HEK293 (cell line): Measurements from ENCODE around the gene ASMTL.

Source experiments
- CTCF ChIA-PET: fragments of 350-600 bp; formaldehyde crosslinking; extraction: SDS; loops from one replicate; lab custom pipeline; 2021; ENCODE audit warnings: antibody characterized with exemption; lab: Yijun Ruan, JAX
- POLR2A ChIA-PET: fragments of 300-600 bp; formaldehyde crosslinking; extraction: SDS; loops from one replicate; lab custom pipeline; 2020; ENCODE audit warnings: antibody characterized with exemption, inconsistent platforms; lab: Yijun Ruan, JAX
- H3K27ac ChIP-seq: fragments of 200-500 bp; sonication (Bioruptor generic); 2 replicates; pipeline ENCODE4 v1.5.1; 2014; ENCODE audit warnings: low read depth, low read length, control low read depth, inconsistent platforms; ENCODE audit errors: extremely low read depth
- H3K36me3 ChIP-seq, 2 experiments: fragments of 200-500 bp in 1 of 2; sonication (Bioruptor generic) in 1 of 2; 1 replicate in 1 of 2; 2 replicates in 1 of 2; pipeline ENCODE4 v1.5.1; 2014 to 2017; ENCODE audit warnings: inconsistent platforms in 2 of 2, low read length in 2 of 2; ENCODE audit not compliant: control insufficient read depth in 2 of 2, insufficient read depth in 1 of 2
- H3K4me1 ChIP-seq: fragments of 200-500 bp; sonication (Bioruptor generic); 2 replicates; pipeline ENCODE4 v1.5.1; 2014; ENCODE audit warnings: mild to moderate bottlenecking, low read length, inconsistent platforms; ENCODE audit not compliant: control insufficient read depth, insufficient read depth
- H3K4me3 ChIP-seq: 2 replicates; pipeline ENCODE4 v1.5.1; 2011; ENCODE audit warnings: low read depth, mild to moderate bottlenecking, control low read depth, low read length, moderate library complexity
- H3K9me3 ChIP-seq: fragments of 200-500 bp; sonication (Bioruptor generic); 2 replicates; pipeline ENCODE4 v1.5.1; 2014; ENCODE audit warnings: low read depth, low read length, inconsistent platforms; ENCODE audit not compliant: control insufficient read depth, insufficient read depth
- GLIS2 ChIP-seq: fragments of 450-650 bp; formaldehyde crosslinking; IDR thresholded peaks from 2 replicates; pipeline ENCODE4 v1.5.1; 2016; ENCODE audit warnings: missing biosample characterization, missing genetic modification characterization
- SCRT2 ChIP-seq: fragments of 450-650 bp; formaldehyde crosslinking; IDR thresholded peaks from 2 replicates; pipeline ENCODE4 v1.5.1; 2016; ENCODE audit warnings: missing biosample characterization, missing genetic modification characterization
- WT1 ChIP-seq: fragments of 450-650 bp; formaldehyde crosslinking; IDR thresholded peaks from 2 replicates; pipeline ENCODE4 v1.5.1; 2016; ENCODE audit warnings: missing biosample characterization, missing genetic modification characterization
- ZBTB17 ChIP-seq: fragments of 450-650 bp; formaldehyde crosslinking; IDR thresholded peaks from 2 replicates; pipeline ENCODE4 v1.5.1; 2016; ENCODE audit warnings: missing biosample characterization, missing genetic modification characterization
- ZBTB48 ChIP-seq: fragments of 450-650 bp; formaldehyde crosslinking; IDR thresholded peaks from 2 replicates; pipeline ENCODE4 v1.5.1; 2016; ENCODE audit warnings: missing biosample characterization, missing genetic modification characterization
- ZBTB8A ChIP-seq: fragments of 450-650 bp; formaldehyde crosslinking; IDR thresholded peaks from 2 replicates; pipeline ENCODE4 v1.5.1; 2016; ENCODE audit warnings: missing biosample characterization, missing genetic modification characterization
- ZEB2 ChIP-seq: fragments of 450-650 bp; formaldehyde crosslinking; IDR thresholded peaks from 2 replicates; pipeline ENCODE4 v1.5.1; 2016; ENCODE audit warnings: missing biosample characterization, missing genetic modification characterization
- ZIC2 ChIP-seq: fragments of 450-650 bp; formaldehyde crosslinking; IDR thresholded peaks from 2 replicates; pipeline ENCODE4 v1.5.1; 2016; ENCODE audit warnings: missing biosample characterization, missing genetic modification characterization
- ZNF132 ChIP-seq: fragments of 450-650 bp; formaldehyde crosslinking; IDR thresholded peaks from 2 replicates; pipeline ENCODE4 v1.5.1; 2017; ENCODE audit warnings: missing biosample characterization, missing genetic modification characterization, borderline replicate concordance
- ZNF133 ChIP-seq: fragments of 450-650 bp; formaldehyde crosslinking; IDR thresholded peaks from 2 replicates; pipeline ENCODE4 v1.5.1; 2016; ENCODE audit warnings: missing biosample characterization, missing genetic modification characterization
- ZNF16 ChIP-seq: fragments of 450-650 bp; formaldehyde crosslinking; IDR thresholded peaks from 2 replicates; pipeline ENCODE4 v1.5.1; 2016; ENCODE audit warnings: low read depth, missing biosample characterization, missing genetic modification characterization
- ZNF174 ChIP-seq: fragments of 450-650 bp; formaldehyde crosslinking; IDR thresholded peaks from 2 replicates; pipeline ENCODE4 v1.5.0; 2017; ENCODE audit warnings: missing biosample characterization, mild to moderate bottlenecking, missing genetic modification characterization
- ZNF184 ChIP-seq: fragments of 450-650 bp; IDR thresholded peaks from 2 replicates; pipeline ENCODE4 v1.5.1; 2018; ENCODE audit warnings: missing biosample characterization, mild to moderate bottlenecking, missing genetic modification characterization
- ZNF302 ChIP-seq: fragments of 450-650 bp; formaldehyde crosslinking; IDR thresholded peaks from 2 replicates; pipeline ENCODE4 v1.5.1; 2016; ENCODE audit warnings: missing biosample characterization, missing genetic modification characterization, low read depth
- ZNF324 ChIP-seq: fragments of 450-650 bp; formaldehyde crosslinking; IDR thresholded peaks from 2 replicates; pipeline ENCODE4 v1.5.1; 2016; ENCODE audit warnings: missing biosample characterization, missing genetic modification characterization
- ZNF335 ChIP-seq: fragments of 450-650 bp; formaldehyde crosslinking; conservative IDR thresholded peaks from 2 replicates; pipeline ENCODE4 v1.5.1; 2016; ENCODE audit warnings: missing biosample characterization, missing genetic modification characterization
- ZNF350 ChIP-seq: fragments of 450-650 bp; formaldehyde crosslinking; IDR thresholded peaks from 2 replicates; pipeline ENCODE4 v1.5.0; 2017; ENCODE audit warnings: missing biosample characterization, mild to moderate bottlenecking, missing genetic modification characterization
- ZNF366 ChIP-seq: fragments of 450-650 bp; formaldehyde crosslinking; conservative IDR thresholded peaks from 2 replicates; pipeline ENCODE4 v1.5.1; 2016; ENCODE audit warnings: missing biosample characterization, missing genetic modification characterization
- ZNF654 ChIP-seq: fragments of 450-650 bp; formaldehyde crosslinking; IDR thresholded peaks from 2 replicates; pipeline ENCODE4 v1.5.1; 2016; ENCODE audit warnings: low read depth, missing biosample characterization, missing genetic modification characterization
- TF ChIP-seq, protein P1 (sequence below): fragments of 450-650 bp; formaldehyde crosslinking; IDR thresholded peaks from 2 replicates; pipeline ENCODE4 v1.5.1; 2016; ENCODE audit warnings: missing biosample characterization, missing genetic modification characterization, low read depth
- TF ChIP-seq, protein P2 (sequence below): fragments of 450-650 bp; IDR thresholded peaks from 2 replicates; pipeline ENCODE4 v1.5.1; 2018; ENCODE audit warnings: missing biosample characterization, mild to moderate bottlenecking, missing genetic modification characterization
- TF ChIP-seq, protein P3 (sequence below): fragments of 450-650 bp; formaldehyde crosslinking; IDR thresholded peaks from 2 replicates; pipeline ENCODE4 v1.5.1; 2016; ENCODE audit warnings: missing biosample characterization, missing genetic modification characterization

Gene ASMTL

DNA sequence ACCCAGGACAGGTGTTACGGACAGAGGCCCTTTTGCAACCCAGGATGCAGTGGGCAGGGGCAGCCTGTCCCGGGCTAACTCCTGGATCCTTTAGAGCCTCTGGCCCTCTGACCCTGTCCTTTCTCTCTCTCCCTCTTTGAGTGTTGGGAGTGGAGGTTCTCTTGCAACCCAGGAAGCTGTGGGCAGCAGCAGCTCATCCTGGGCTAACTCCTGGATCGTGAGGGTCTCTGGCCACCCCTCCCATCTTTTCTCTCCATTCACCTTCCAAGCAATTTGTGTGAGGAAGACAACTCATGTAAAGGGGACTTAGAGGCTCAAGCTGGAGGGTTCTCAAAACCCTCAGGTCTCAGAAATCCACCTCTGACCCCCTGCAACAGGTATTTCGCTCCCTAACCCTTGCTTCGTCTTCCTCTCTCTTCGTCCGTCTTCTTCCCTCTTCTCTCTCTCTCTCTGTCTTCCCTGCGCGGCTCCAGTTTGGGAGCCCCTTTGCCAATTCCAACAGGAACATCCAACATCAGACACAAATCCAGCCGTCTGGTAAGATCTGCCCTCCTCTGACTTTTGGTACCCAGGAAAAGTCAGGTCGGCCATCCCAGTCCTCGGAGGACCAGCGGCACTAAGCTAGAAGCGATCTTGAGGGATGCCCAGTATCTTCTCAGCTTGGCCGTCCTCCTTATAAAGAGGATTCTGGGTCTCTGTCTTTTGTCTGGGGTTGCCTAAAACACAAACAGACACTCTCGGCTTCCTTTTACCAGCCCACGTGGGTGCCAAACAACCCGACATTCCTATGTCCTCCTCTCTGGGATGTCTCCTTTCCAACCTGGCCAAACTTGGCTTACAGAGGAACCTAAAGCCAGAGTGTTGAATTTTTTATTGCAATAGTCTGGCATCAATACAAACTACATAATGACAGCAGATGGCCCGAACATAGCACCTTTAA, 7.9 kb downstream of the ASMTL start:
- Histone ChIP-seq H3K36me3 (peaks cover 4 to 18% of the 10 kb centered on the region in 2 experiments; a peak in 2 of 3 replicates), H3K9me3 (no peaks in the 10 kb centered on the region), H3K4me1 (no peaks in the 10 kb centered on the region)
- TF ChIP-seq ZBTB48: no peak
- no peak for TF ChIP-seq ZNF184 (tag by site-specific recombination)
- no peak for TF ChIP-seq ZEB2 (tag by site-specific recombination)
- no peak for TF ChIP-seq ZNF132 (tag by site-specific recombination)
- TF ChIP-seq SCRT2 (tag by site-specific recombination): no peak
- no peak for TF ChIP-seq GLIS2
- TF ChIP-seq, all 188 proteins: peak for 0
- ChIA-PET POLR2A (no interaction called here), CTCF (no interaction called here)
- Histone ChIP-seq H3K27ac (no peak overlapping the region), H3K4me3 (no peak overlapping the region)

DNA sequence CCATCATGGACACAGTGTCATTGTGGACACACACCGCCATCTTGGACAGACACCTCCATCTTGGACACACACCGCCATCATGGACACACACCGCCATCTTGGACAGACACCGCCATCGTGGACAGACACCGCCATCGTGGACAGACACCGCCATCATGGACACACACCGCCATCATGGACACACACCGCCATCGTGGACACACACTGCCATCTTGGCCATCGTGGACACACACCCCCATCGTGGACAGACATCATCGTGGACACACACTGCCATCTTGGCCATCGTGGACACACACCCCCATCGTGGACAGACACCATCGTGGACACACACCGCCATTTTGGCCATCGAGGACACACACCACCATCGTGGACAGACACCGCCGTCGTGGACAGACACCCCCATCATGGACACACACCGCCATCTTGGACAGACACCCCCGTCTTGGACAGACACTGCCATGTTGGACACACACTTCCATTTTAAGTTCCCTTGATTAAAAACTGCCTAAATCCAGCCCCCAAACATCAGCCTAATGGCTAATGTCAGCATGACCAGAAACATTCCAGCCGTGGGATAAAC, 9.1 kb downstream of the ASMTL start:
- H3K27ac ChIP-seq: no peak overlapping the region
- ChIA-PET POLR2A (no interaction called here), CTCF (no interaction called here)
- H3K4me3 ChIP-seq: no peak overlapping the region
- H3K36me3 ChIP-seq: peaks cover 4 to 23% of the 10 kb centered on the region in 2 experiments; a peak in 2 of 3 replicates
- H3K9me3 ChIP-seq: no peaks in the 10 kb centered on the region
- TF ChIP-seq ZBTB8A: no peak
- no peak for TF ChIP-seq WT1 (tag by site-specific recombination)
- TF ChIP-seq ZNF324 (tag by site-specific recombination): no peak
- TF ChIP-seq, protein P1, sequence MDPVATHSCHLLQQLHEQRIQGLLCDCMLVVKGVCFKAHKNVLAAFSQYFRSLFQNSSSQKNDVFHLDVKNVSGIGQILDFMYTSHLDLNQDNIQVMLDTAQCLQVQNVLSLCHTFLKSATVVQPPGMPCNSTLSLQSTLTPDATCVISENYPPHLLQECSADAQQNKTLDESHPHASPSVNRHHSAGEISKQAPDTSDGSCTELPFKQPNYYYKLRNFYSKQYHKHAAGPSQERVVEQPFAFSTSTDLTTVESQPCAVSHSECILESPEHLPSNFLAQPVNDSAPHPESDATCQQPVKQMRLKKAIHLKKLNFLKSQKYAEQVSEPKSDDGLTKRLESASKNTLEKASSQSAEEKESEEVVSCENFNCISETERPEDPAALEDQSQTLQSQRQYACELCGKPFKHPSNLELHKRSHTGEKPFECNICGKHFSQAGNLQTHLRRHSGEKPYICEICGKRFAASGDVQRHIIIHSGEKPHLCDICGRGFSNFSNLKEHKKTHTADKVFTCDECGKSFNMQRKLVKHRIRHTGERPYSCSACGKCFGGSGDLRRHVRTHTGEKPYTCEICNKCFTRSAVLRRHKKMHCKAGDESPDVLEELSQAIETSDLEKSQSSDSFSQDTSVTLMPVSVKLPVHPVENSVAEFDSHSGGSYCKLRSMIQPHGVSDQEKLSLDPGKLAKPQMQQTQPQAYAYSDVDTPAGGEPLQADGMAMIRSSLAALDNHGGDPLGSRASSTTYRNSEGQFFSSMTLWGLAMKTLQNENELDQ: no peak
- TF ChIP-seq ZNF335 (tag by site-specific recombination): no peak
- TF ChIP-seq ZNF184 (tag by site-specific recombination): no peak
- TF ChIP-seq ZIC2 (tag by site-specific recombination): no peak
- TF ChIP-seq ZNF366: no peak
- TF ChIP-seq ZNF174 (tag by site-specific recombination): no peak
- TF ChIP-seq, protein P2, sequence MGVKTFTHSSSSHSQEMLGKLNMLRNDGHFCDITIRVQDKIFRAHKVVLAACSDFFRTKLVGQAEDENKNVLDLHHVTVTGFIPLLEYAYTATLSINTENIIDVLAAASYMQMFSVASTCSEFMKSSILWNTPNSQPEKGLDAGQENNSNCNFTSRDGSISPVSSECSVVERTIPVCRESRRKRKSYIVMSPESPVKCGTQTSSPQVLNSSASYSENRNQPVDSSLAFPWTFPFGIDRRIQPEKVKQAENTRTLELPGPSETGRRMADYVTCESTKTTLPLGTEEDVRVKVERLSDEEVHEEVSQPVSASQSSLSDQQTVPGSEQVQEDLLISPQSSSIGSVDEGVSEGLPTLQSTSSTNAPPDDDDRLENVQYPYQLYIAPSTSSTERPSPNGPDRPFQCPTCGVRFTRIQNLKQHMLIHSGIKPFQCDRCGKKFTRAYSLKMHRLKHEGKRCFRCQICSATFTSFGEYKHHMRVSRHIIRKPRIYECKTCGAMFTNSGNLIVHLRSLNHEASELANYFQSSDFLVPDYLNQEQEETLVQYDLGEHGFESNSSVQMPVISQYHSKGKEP (tag by site-specific recombination): no peak
- TF ChIP-seq ZBTB17: no peak
- TF ChIP-seq, protein P3, sequence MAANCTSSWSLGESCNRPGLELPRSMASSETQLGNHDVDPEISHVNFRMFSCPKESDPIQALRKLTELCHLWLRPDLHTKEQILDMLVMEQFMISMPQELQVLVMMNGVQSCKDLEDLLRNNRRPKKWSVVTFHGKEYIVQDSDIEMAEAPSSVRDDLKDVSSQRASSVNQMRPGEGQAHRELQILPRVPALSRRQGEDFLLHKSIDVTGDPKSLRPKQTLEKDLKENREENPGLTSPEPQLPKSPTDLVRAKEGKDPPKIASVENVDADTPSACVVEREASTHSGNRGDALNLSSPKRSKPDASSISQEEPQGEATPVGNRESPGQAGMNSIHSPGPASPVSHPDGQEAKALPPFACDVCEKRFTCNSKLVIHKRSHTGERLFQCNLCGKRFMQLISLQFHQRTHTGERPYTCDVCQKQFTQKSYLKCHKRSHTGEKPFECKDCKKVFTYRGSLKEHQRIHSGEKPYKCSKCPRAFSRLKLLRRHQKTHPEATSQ (tag by site-specific recombination): no peak
- no peak for TF ChIP-seq ZNF302 (tag by site-specific recombination)
- no peak for TF ChIP-seq ZNF16 (tag by site-specific recombination)
- TF ChIP-seq ZNF654 (tag by site-specific recombination): no peak
- no peak for TF ChIP-seq ZNF350
- TF ChIP-seq ZNF133: no peak
- H3K4me1 ChIP-seq: no peaks in the 10 kb centered on the region
